LoVo (cell line): ENCODE measurements around the gene NLGN4X.
"Not testable (repeated sequence)": the region's sequence is repeated elsewhere in the genome, so short reads cannot be mapped to it uniquely, and the experiment has no call there.

ENCODE experiments used
- DNase-seq: peaks from one replicate; pipeline ENCODE4 v3.0.0-alpha.2; 2016; ENCODE audit warnings: low spot score

Gene NLGN4X

DNA sequence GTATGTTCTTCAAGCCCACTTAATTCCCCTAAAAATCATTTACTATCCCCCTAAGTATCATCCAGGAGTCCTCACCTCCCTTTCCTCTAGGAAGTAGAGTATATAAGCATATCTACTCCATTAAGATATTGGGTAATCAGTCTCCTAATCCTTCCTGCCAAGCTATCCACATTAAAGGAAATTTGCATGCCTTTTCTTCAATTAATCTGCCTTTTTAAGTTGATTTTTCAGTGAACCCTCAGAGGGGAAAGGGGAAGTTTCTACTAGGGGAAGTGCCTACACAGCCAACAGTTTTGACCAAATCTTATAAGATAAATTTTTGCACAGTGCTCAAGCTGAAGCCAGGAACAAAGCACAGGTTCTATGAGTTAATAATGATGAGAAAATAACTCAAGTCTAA is 222.8 kb downstream of the NLGN4X start:
- DNase-seq, result no peak

DNA sequence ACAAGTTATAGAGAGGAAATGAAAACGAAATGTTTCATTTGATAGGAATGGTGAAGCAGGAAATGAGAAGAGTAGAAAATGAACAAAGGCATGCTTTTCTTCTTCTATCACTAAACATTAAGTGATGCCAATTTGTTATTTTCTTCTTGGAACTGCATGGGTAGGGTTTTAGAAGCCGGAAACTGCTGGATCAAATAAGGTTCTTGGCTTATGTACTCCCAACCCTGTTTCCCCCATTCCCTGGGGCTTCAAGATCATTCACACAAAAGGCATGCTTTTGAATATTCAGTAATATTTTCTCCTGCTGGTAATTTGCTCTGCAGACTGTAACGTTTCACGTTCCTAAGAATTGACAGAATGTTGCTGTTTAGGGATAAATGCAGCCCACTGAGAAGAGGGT is 224.1 kb downstream of the NLGN4X start:
- no peak for DNase-seq

DNA sequence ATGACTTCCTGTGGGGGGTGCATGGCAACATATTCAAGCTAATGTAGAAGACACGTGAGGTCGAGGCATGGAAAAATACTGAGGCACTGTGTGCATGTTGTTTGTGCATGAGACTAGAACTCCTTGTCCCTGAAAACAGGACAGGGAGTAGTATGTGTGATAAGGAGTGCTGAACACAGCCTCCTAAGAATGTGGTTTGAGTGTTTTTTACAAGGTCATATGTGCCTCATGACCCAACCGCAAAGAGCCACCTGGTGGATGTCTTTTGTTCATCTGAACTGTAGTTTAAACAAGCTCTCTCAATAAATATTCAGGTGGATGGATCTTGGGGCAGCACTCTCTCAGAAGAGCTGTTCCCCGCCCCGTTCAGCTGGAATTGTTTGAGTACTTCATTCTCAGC is 226.6 kb downstream of the NLGN4X start:
- DNase-seq, result no peak

DNA sequence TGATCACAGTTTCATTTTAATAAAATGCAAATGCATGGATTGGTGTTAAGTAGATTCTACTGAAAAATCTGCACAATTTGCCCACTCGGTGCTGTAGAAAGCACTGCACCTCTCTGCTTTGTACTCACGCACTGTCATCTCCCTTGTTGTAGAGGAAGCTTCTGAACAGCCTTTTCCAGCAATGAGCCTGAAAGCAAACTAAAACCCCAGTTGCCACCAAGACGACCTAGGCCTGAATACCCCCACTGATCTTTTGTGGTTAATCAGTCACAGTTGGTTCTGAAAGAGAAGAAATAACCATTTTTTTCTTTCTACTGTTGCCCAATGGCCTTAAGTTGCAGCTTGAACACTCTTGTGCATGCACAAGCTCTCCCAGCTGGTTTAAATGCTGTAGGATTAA is 229.8 kb downstream of the NLGN4X start:
- DNase-seq, result no peak

DNA sequence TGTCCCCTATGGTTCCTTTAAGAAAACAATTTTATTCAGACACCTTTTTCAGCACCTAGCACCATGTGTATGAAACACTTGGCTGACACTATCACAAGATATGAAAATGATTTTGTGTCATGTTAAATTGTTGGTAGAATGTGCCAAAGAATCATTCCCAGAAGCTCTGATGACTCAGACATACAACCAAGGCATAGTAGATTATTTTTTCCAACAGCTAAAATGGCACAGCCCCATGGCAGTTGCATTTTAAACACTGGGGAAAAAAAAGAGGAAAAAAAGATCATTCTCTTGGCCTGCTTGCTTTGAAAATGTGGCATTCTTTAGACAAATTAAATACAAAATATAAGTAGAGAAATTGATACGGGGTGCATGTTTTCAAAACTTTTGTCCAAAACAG is 230.2 kb downstream of the NLGN4X start:
- DNase-seq, result no peak

DNA sequence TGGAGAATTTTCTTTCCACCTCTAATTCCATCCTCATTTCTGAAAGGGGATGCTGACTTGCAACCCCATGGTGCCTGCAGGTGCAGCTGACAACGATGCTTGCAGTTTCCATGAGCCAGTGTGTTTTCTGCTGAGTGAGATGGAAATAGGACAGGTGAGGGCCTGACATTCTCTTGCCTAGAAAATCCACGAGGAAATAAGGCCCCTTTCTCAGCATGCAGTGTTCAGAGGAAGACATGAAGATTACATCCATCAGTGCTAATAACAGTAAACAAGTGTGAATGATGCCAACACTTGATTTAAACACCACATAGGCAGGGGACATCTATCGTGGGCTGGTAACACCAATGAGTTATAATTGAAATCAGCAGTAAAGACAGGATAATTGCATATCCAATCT is 237.3 kb downstream of the NLGN4X start:
- DNase-seq, result no peak

GRCh38 chrX:5979338-5979737 is 249.3 kb downstream of the NLGN4X start:
- no peak for DNase-seq

- DNase-seq, result no peak
These were observed 252.3 kb downstream of the NLGN4X start for GRCh38 chrX:5976332-5976731.

DNA sequence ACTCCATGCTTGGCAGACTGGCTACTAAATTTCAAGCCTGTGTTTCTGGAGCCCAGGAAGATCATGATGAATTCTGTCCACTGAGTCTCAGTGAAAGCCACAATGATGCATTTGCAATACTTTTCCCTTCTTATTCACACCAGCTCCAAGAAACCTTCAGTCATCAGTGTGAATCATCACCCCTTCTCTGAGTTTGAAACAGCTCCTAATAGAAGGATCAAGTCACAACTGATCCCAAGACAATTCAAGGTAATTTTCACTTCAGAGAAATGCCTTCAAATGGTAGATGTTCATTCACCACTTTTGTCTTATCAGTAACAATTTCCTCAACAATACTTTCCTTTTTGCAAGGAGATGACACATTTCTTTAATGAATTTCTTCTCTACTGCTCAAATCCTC is 257.4 kb downstream of the NLGN4X start:
- DNase-seq, result no peak

- no peak for DNase-seq
These were observed 263.3 kb downstream of the NLGN4X start for GRCh38 chrX:5965406-5965805.

- no peak for DNase-seq
These were observed 269.4 kb downstream of the NLGN4X start for GRCh38 chrX:5959286-5959685.

DNA sequence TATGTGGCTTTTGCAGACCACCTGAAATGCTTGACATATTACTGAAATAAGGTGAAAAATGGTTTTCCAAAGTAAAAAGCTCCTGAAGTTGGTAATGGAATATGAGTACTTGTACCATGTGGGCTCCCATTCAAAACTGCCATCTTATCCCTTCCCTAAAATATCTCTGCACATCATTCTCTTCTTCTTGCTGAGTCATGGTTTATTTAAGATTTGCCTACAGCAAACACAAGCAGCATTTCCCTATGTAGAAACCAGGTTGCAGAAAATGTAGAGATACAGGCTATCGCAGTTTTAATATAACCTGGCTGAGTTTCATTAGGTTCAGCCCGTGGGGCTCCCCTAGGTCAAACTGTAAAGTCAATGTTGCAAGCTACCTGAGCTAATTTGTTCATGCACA is 270.1 kb downstream of the NLGN4X start:
- DNase-seq, result no peak

- DNase-seq, result no peak
These were observed 271.2 kb downstream of the NLGN4X start for GRCh38 chrX:5957506-5957905.

DNA sequence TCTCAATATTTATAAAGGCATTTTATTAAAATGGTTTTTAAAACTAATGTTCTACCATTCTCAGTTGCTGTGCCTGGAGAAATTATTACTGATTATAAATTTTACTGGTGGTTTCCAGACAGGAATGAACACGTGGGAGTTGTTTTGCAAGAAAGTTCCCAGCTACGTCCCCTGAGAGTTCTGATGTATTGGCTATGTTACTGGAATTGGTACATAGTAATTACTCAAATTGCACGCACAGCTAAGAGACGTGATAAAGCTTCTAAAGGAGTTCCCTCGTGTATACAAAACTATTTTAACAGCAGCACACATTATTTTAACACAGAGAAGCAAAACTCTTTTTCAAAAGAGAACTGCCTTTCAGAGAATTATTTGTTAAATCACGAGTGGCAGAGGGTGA is 292.2 kb downstream of the NLGN4X start:
- no peak for DNase-seq

DNA sequence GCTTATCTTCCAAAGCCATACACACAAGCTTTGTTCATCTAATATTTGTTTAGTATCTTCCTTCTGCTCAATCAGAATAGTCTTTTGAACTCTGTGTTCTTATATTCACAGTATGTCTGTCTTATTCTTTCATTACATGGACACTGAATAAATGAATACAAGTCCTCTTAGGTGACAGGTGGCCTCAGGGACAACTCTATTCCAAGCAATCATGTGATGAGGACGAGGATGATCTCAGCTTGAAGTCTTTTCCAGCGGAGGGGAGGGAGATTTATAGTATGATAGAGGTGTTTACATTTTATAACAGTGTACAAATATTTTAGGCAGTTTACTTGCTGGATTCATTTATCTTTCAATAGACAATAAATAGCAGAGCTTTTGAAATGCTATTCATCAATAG is 300.4 kb downstream of the NLGN4X start:
- DNase-seq, result no peak

- no peak for DNase-seq
These were observed 311.7 kb downstream of the NLGN4X start for GRCh38 chrX:5916945-5917344.

DNA sequence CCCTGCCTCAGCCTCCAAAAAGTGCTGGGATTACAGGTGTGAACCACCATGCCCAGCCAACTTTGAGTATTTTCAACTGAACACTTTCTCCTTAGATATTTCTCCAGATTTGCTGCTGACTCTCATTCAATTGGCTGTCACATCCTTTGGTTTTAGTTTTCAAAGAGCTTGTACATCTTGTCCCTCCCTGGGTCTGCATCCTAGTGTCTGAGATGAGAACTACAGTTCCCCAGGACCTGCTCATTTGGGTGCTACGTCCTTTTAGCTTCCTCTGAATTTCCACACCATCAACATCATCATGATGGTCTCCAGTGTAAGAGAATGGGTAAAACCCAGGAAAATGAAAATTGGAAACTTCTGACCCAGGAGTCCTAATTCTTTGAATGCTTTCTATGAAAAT is 312.9 kb downstream of the NLGN4X start:
- no peak for DNase-seq

DNA sequence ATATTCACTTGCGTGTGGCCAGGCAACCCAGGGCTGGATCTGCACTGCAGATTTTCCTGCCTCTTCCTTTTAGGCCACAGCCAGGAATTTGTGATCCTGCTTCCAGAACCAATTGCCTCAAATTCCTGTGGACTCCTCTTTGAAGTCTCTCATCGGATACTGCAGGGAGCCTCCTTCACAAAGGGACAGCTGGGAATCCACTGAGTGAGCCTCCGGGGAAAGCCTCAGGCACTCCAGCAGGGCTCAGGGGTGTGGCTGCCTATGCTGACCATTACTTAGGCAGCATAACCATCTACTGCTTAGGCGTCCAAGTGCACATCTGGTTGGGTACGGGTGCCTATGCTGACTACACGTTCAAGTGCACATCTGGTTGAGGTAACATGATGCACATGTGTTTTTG is 321.5 kb downstream of the NLGN4X start:
- no peak for DNase-seq

DNA sequence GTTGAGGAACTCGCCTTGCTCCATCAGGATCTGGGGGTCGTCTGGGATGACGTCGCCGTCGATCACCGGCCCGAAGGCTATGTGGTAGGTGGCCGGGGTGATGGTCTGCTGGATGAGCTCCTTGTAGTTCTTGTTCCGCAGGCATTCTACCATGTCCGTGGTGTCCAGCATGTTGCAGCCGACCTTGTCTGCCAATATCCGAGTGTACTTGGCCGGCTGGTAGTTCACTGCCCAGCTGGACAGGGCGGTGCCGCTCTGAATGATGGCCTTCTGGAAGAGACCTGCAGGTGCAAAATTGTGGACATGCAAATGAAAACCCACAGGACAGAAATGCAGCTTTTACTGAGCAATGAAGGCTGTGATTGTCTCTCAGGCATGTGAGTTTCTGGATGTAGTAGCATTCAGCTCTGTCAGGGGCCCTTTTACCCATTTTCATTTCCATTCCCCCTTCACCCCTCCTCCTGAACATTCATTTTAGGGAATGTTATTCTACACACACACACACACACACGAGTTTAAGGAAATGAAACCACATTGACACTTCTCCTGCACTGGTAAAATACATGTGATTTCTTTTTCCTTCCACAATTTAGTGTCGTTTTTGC is 325.0 kb downstream of the NLGN4X start:
- DNase-seq, result not testable (repeated sequence)

GRCh38 chrX:5898463-5898862 is 330.2 kb downstream of the NLGN4X start:
- DNase-seq, result no peak

DNA sequence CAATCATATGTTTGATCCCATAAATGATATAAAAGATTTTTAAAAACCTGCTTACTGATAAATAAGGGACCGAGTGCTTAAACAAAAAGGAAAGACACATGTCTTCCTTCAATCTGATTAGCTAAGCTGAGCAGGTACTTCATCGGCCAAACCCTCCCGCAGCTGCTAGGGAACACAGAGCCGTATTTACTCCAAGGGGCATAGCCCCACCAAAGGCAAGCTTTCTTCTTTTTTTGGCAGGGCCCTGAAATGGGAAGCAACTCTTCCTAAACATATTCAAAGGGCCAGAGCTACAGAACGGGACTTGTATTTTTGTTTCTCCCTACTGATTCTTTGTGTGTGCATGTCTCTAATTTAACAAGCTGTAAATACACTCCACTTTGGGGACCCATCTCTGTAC is 337.3 kb downstream of the NLGN4X start:
- no peak for DNase-seq

DNA sequence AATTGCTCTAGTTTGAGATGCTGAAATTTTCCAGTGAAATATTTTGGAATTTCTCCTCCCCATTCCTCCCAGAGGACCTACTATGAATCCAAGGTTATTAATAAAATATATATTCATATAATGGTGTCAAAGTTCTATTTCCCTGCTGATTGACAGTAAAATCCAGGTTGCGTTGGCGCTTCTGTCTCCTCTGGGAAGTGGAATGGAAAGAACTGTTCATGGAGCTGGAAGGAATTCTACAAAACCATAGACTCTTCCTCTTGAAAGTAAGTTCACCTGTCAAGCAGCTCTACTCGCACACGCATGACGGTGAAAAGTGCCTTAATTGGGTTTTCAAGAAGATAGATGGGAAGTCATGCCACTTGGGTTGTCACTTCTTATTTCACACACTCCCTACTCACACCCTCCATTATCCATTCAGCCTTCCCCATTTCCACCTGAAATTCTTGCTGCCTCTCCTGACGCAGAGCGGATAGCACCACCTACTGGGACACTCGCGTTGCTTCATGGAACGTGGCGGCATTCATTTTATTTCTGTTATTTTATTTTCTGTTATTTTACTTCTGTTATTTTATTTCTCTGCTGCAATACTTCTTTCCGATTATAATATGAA is 351.6 kb downstream of the NLGN4X start:
- no peak for DNase-seq

- no peak for DNase-seq
These were observed 358.4 kb downstream of the NLGN4X start for GRCh38 chrX:5870238-5870637.

DNA sequence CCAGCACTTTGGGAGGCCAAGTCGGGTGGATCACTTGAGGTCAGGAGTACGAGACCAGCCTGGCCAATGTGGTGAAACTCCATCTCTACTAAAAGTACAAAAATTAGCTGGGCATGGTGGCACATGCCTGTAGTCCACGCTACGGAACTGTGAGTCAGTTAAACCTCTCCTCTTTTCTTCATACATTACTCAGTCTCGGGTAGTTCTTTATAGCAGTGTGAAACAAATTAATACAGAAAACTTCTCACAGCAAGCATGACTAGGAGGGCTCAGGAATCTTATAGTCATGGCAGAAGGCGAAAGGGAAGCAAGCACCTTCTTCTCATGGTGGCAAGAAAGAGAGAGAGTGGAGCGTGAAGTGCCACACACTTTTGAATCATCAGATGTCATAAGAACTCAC is 358.9 kb downstream of the NLGN4X start:
- no peak for DNase-seq
